ENCODE measurements around the gene SNPH. TPM values are rescaled to one million over a fixed set of nuclear protein-coding genes. Genes with fewer than 3 reads are reported as not detected.

SNPH gene
- total and polyA plus RNA-seq, 7 experiments from 2014 or later: 6.0 to 43.4 (median 16.7) TPM

GRCh38 chr20:1334370-1334731 is 68.3 kb downstream of the SNPH start:
- Histone ChIP-seq H3K4me1 (ENCODE audit: control insufficient read depth in 2 of 2, insufficient read depth in 2 of 2, low read length in 2 of 2) (peaks cover 0 to 21% of the 10 kb centered on the region in 2 donors), H3K27ac (ENCODE audit: low read depth, low read length) (no peak overlapping the region), H3K36me3 (ENCODE audit: control insufficient read depth in 2 of 3, insufficient read depth in 3 of 3, low read length in 3 of 3) (peaks cover 0 to 30% (median 0%) of the 10 kb centered on the region in 3 experiments), H3K4me3 (ENCODE audit: low read length) (no peak overlapping the region), H3K27me3 (ENCODE audit: control insufficient read depth in 2 of 2, insufficient read depth in 2 of 2, low read length in 2 of 2) (no peaks in the 10 kb centered on the region), H3K9me3 (ENCODE audit: control insufficient read depth in 2 of 3, low read length in 3 of 3) (no peaks in the 10 kb centered on the region)
- no peaks in the 10 kb centered on the region for H3K27me3 Mint-ChIP-seq
- DNase-seq: no peak
- peaks cover 30 to 66% (median 59%) of the 10 kb centered on the region in 7 donors for H3K4me1 Mint-ChIP-seq
- H3K27ac Mint-ChIP-seq: peak overlapping the region in 3 of 9 donors; percentile 41 to 64 (median 43)
- ATAC-seq: no peak
- intact Hi-C loops (cut with micrococcal nuclease): no loop called here
- ChIA-PET CTCF (no interaction called here), POLR2A (no interaction called here)
- H3K36me3 Mint-ChIP-seq: peaks cover 0 to 20% (median 0%) of the 10 kb centered on the region in 5 donors
- no peak overlapping the region for H3K4me3 Mint-ChIP-seq
- no peaks in the 10 kb centered on the region for H3K9me3 Mint-ChIP-seq

DNA sequence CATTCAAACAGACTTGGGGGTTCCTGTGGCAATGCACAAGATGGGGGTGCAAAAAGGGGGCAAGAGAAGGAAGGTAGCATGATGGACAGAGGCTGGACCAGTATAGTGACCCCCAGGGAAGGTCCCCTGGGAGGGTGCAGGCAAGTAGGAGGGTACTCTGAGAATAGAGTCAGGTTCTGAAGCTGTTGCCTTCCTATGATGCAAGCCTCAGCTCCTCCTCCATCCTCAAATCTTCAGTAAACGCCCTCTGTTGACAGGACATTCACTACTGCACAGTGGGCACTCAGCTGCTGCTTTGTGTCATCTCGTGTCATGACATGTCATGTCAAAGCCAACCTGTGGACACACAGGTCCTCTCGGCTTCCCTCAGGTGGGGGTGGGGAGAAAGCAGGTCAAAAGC is 68.7 kb downstream of the SNPH start:
- Histone ChIP-seq H3K27me3 (ENCODE audit: control insufficient read depth in 2 of 2, insufficient read depth in 2 of 2, low read length in 2 of 2) (no peaks in the 10 kb centered on the region), H3K9me3 (ENCODE audit: control insufficient read depth in 2 of 3, low read length in 3 of 3) (no peaks in the 10 kb centered on the region), H3K36me3 (ENCODE audit: control insufficient read depth in 2 of 3, insufficient read depth in 3 of 3, low read length in 3 of 3) (peaks cover 0 to 30% (median 0%) of the 10 kb centered on the region in 3 experiments), H3K4me3 (ENCODE audit: low read length) (no peak overlapping the region), H3K4me1 (ENCODE audit: control insufficient read depth in 2 of 2, insufficient read depth in 2 of 2, low read length in 2 of 2) (peaks cover 0 to 21% of the 10 kb centered on the region in 2 donors), H3K27ac (ENCODE audit: low read depth, low read length) (no peak overlapping the region)
- H3K36me3 Mint-ChIP-seq: peaks cover 0 to 20% (median 0%) of the 10 kb centered on the region in 5 donors
- no peak for ATAC-seq
- no peak overlapping the region for H3K4me3 Mint-ChIP-seq
- peak overlapping the region in 2 of 9 donors; percentile 16 to 64 for H3K27ac Mint-ChIP-seq
- ChIA-PET CTCF (no interaction called here), POLR2A (no interaction called here)
- DNase-seq: no peak
- H3K4me1 Mint-ChIP-seq: peaks cover 26 to 62% (median 55%) of the 10 kb centered on the region in 7 donors
- H3K9me3 Mint-ChIP-seq: no peaks in the 10 kb centered on the region
- intact Hi-C loops (cut with micrococcal nuclease): no loop called here
- no peaks in the 10 kb centered on the region for H3K27me3 Mint-ChIP-seq

- peak overlapping the region; percentile 40 for H3K27ac ChIP-seq (ENCODE audit: low read depth, low read length)
- Mint-ChIP-seq H3K36me3 (peaks cover 0 to 15% (median 0%) of the 10 kb centered on the region in 5 donors), H3K9me3 (no peaks in the 10 kb centered on the region), H3K4me1 (peaks cover 17 to 50% (median 42%) of the 10 kb centered on the region in 7 donors), H3K27me3 (no peaks in the 10 kb centered on the region), H3K4me3 (peak overlapping the region in 4 of 10 donors; percentile 28 to 65 (median 56)), H3K27ac (peak overlapping the region in 8 of 9 donors; percentile 62 to 91 (median 81))
- POLR2A ChIA-PET: interaction anchor here (1.3 to 1.4 kb wide), 3 partner anchors 9 to 16 kb away, joined by 3 to 6 read pairs (median 4); no protein-coding TSS in a partner anchor
- ATAC-seq (no peak), DNase-seq (no peak)
- H3K9me3 ChIP-seq (ENCODE audit: control insufficient read depth in 2 of 3, low read length in 3 of 3): no peaks in the 10 kb centered on the region
- CTCF ChIA-PET: interaction anchor here (0.6 kb wide), 1 partner anchor 20 kb away, joined by 3 read pairs; no protein-coding TSS in a partner anchor
- H3K27me3 ChIP-seq (ENCODE audit: control insufficient read depth in 2 of 2, insufficient read depth in 2 of 2, low read length in 2 of 2): no peaks in the 10 kb centered on the region
- no peak overlapping the region for H3K4me3 ChIP-seq (ENCODE audit: low read length)
- intact Hi-C loops (cut with micrococcal nuclease): loop anchor here in 1 of 2 donors (2.0 kb wide), 1 partner anchor 57 kb away; the partner anchor contains the start of gene FKBP1A
- H3K4me1 ChIP-seq (ENCODE audit: control insufficient read depth in 2 of 2, insufficient read depth in 2 of 2, low read length in 2 of 2): peaks cover 0 to 11% of the 10 kb centered on the region in 2 donors
- H3K36me3 ChIP-seq (ENCODE audit: control insufficient read depth in 2 of 3, insufficient read depth in 3 of 3, low read length in 3 of 3): peaks cover 0 to 21% (median 0%) of the 10 kb centered on the region in 3 experiments
Observed at GRCh38 chr20:1335961-1336698, 70.0 kb downstream of the SNPH start.

GRCh38 chr20:1336699-1337367 is 70.7 kb downstream of the SNPH start:
- peak overlapping the region; percentile 27 to 70 (median 56) for H3K4me3 Mint-ChIP-seq
- CTCF ChIA-PET: no interaction called here
- H3K9me3 Mint-ChIP-seq: no peaks in the 10 kb centered on the region
- H3K27me3 Mint-ChIP-seq: no peaks in the 10 kb centered on the region
- peak overlapping the region; percentile 54 to 91 (median 78) for H3K27ac Mint-ChIP-seq
- peaks cover 0 to 13% (median 0%) of the 10 kb centered on the region in 5 donors for H3K36me3 Mint-ChIP-seq
- POLR2A ChIA-PET: interaction anchor here (1.3 to 1.4 kb wide), 3 partner anchors 10 to 17 kb away, joined by 3 to 6 read pairs (median 4); no protein-coding TSS in a partner anchor
- intact Hi-C loops (cut with micrococcal nuclease): loop anchor here in 1 of 2 donors (2.0 kb wide), 1 partner anchor 56 kb away; the partner anchor contains the start of gene FKBP1A
- Histone ChIP-seq H3K27ac (ENCODE audit: low read depth, low read length) (peak overlapping the region; percentile 48), H3K27me3 (ENCODE audit: control insufficient read depth in 2 of 2, insufficient read depth in 2 of 2, low read length in 2 of 2) (no peaks in the 10 kb centered on the region), H3K36me3 (ENCODE audit: control insufficient read depth in 2 of 3, insufficient read depth in 3 of 3, low read length in 3 of 3) (peaks cover 0 to 17% (median 0%) of the 10 kb centered on the region in 3 experiments), H3K4me3 (ENCODE audit: low read length) (no peak overlapping the region), H3K4me1 (ENCODE audit: control insufficient read depth in 2 of 2, insufficient read depth in 2 of 2, low read length in 2 of 2) (peaks cover 0 to 11% of the 10 kb centered on the region in 2 donors), H3K9me3 (ENCODE audit: control insufficient read depth in 2 of 3, low read length in 3 of 3) (no peaks in the 10 kb centered on the region)
- DNase-seq (peak in 3 of 9 donors; percentile 22 to 33 (median 24)), ATAC-seq (peak; percentile 54)
- H3K4me1 Mint-ChIP-seq: peaks cover 15 to 46% (median 37%) of the 10 kb centered on the region in 7 donors

- H3K4me3 ChIP-seq (ENCODE audit: low read length): no peak overlapping the region
- no peak for DNase-seq
- intact Hi-C loops (cut with micrococcal nuclease): loop anchor here in 1 of 2 donors (2.0 kb wide), 1 partner anchor 55 kb away; the partner anchor contains the start of gene FKBP1A
- peak overlapping the region in 3 of 10 donors; percentile 10 to 45 (median 19) for H3K4me3 Mint-ChIP-seq
- peaks cover 15 to 46% (median 35%) of the 10 kb centered on the region in 7 donors for H3K4me1 Mint-ChIP-seq
- H3K27me3 ChIP-seq (ENCODE audit: control insufficient read depth in 2 of 2, insufficient read depth in 2 of 2, low read length in 2 of 2): no peaks in the 10 kb centered on the region
- peak overlapping the region in 5 of 9 donors; percentile 58 to 90 (median 62) for H3K27ac Mint-ChIP-seq
- H3K4me1 ChIP-seq (ENCODE audit: control insufficient read depth in 2 of 2, insufficient read depth in 2 of 2, low read length in 2 of 2): peaks cover 0 to 11% of the 10 kb centered on the region in 2 donors
- POLR2A ChIA-PET: interaction anchor here (1.1 kb wide), 1 partner anchor 24 kb away, joined by 3 read pairs; no protein-coding TSS in a partner anchor
- ATAC-seq: no peak
- H3K36me3 Mint-ChIP-seq: peaks cover 0 to 11% (median 3%) of the 10 kb centered on the region in 5 donors
- CTCF ChIA-PET: no interaction called here
- H3K27ac ChIP-seq (ENCODE audit: low read depth, low read length): no peak overlapping the region
- H3K9me3 Mint-ChIP-seq: no peaks in the 10 kb centered on the region
- H3K9me3 ChIP-seq (ENCODE audit: control insufficient read depth in 2 of 3, low read length in 3 of 3): no peaks in the 10 kb centered on the region
- no peaks in the 10 kb centered on the region for H3K27me3 Mint-ChIP-seq
- H3K36me3 ChIP-seq (ENCODE audit: control insufficient read depth in 2 of 3, insufficient read depth in 3 of 3, low read length in 3 of 3): peaks cover 0 to 16% (median 0%) of the 10 kb centered on the region in 3 experiments
Observed at GRCh38 chr20:1337441-1337840, 71.3 kb downstream of the SNPH start.

DNA sequence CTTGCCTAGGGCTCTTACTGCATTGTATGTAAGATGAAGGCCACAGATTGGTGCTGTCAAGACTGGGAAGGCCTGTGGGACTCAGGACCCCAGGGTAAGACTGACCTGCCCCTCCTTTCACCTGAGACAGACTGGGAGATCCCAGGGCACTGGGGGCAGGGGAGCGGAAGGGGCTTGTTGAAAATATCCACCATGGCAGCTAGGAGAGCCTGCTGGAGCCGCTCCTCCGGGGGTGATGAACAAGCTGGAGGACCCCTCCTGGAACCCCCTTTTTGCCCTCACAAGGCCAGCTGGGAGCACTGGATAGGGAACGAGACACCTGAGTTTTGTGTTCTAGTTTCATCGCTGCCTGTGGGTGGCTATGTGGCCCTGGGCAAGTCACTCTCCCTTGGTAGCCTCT is 72.0 kb downstream of the SNPH start:
- Mint-ChIP-seq H3K4me1 (peaks cover 15 to 42% (median 32%) of the 10 kb centered on the region in 7 donors), H3K27ac (peak overlapping the region in 2 of 9 donors; percentile 62 to 90), H3K9me3 (no peaks in the 10 kb centered on the region), H3K36me3 (peaks cover 0 to 9% (median 5%) of the 10 kb centered on the region in 5 donors), H3K4me3 (no peak overlapping the region), H3K27me3 (no peaks in the 10 kb centered on the region)
- no peak overlapping the region for H3K4me3 ChIP-seq (ENCODE audit: low read length)
- no peak overlapping the region for H3K27ac ChIP-seq (ENCODE audit: low read depth, low read length)
- intact Hi-C loops (cut with micrococcal nuclease): no loop called here
- no peaks in the 10 kb centered on the region for H3K27me3 ChIP-seq (ENCODE audit: control insufficient read depth in 2 of 2, insufficient read depth in 2 of 2, low read length in 2 of 2)
- no peak for DNase-seq
- ChIA-PET POLR2A (interaction anchor here (0.7 to 1.1 kb wide), 2 partner anchors 13 to 24 kb away, joined by 3 read pairs; no protein-coding TSS in a partner anchor), CTCF (interaction anchor here (1.0 kb wide), 1 partner anchor 26 kb away, joined by 4 read pairs; no protein-coding TSS in a partner anchor)
- no peak for ATAC-seq
- peaks cover 0 to 9% (median 0%) of the 10 kb centered on the region in 3 experiments for H3K36me3 ChIP-seq (ENCODE audit: control insufficient read depth in 2 of 3, insufficient read depth in 3 of 3, low read length in 3 of 3)
- H3K4me1 ChIP-seq (ENCODE audit: control insufficient read depth in 2 of 2, insufficient read depth in 2 of 2, low read length in 2 of 2): peaks cover 0 to 11% of the 10 kb centered on the region in 2 donors
- no peaks in the 10 kb centered on the region for H3K9me3 ChIP-seq (ENCODE audit: control insufficient read depth in 2 of 3, low read length in 3 of 3)
